Measurements from ENCODE around the gene DNM1.

The DNM1 gene

GRCh38 chr9:128202648-128203023, 543 bp upstream of the DNM1 start:
- TF ChIP-seq CTCF (IDR thresholded peaks at IDR 0.05): no peak

GRCh38 chr9:128203707-128204551, 750 bp downstream of the DNM1 start:
- TF ChIP-seq CTCF (IDR thresholded peaks at IDR 0.05): no peak

- TF ChIP-seq CTCF (IDR thresholded peaks at IDR 0.05): no peak
Observed at GRCh38 chr9:128204858-128205257, 1.7 kb downstream of the DNM1 start.

GRCh38 chr9:128205296-128205944, 2.2 kb downstream of the DNM1 start:
- no peak for TF ChIP-seq CTCF (IDR thresholded peaks at IDR 0.05)

- TF ChIP-seq CTCF (IDR thresholded peaks at IDR 0.05): no peak
Observed at GRCh38 chr9:128206484-128206883, 3.3 kb downstream of the DNM1 start.

GRCh38 chr9:128206916-128207910, 4.0 kb downstream of the DNM1 start:
- no peak for TF ChIP-seq CTCF (IDR thresholded peaks at IDR 0.05)

- no peak for TF ChIP-seq CTCF (IDR thresholded peaks at IDR 0.05)
Observed at GRCh38 chr9:128208386-128208785, 5.2 kb downstream of the DNM1 start.
